ENCODE data around the gene ENKUR. TPM values are rescaled to one million over a fixed set of nuclear protein-coding genes. Genes with fewer than 3 reads are reported as not detected.
A peak's percentile ranks its signal among the peaks of the same experiment; 100 is the strongest.

Gene ENKUR
- total RNA-seq, 1 donor from 2014 or later, result 1.4 TPM

DNA sequence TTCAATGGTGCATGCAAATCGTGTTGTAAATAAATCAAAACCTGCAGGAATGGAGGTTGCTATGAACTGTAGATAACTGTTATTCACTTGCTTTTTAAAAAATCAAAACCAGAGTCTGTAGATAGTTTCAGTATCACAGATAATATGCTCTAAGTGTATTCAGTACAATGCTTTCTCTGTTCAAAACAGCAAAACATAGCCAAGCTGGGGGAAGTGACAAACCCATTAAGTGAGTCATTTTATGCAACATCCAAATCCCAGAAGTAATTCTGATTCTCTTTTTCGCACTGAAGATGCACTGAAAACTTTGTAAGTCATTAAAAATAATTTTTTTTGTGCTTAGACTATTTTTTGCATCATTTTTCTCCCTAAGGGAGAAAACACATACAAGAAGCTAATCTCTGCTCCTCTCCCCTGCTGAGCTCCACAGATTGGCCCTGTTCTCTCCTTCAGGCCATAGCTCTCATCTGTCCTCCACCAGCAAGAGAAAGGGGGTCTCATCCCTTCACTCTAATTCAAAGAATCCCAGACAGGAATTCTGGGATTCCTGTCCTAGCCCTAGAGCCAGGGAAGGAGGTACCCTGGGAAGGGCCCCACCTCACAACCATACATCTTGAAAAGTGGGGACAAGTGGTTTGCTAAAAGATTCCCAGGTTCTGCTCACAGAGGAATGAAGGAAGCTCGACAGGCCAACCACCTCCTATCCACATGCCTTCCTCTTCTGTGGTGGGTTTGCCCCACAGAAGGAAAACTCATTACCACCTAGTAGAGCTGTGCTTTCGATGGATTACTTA lies 68.5 kb downstream of the ENKUR start:
- peak; percentile 26 for DNase-seq (ENCODE audit: low read depth)

DNA sequence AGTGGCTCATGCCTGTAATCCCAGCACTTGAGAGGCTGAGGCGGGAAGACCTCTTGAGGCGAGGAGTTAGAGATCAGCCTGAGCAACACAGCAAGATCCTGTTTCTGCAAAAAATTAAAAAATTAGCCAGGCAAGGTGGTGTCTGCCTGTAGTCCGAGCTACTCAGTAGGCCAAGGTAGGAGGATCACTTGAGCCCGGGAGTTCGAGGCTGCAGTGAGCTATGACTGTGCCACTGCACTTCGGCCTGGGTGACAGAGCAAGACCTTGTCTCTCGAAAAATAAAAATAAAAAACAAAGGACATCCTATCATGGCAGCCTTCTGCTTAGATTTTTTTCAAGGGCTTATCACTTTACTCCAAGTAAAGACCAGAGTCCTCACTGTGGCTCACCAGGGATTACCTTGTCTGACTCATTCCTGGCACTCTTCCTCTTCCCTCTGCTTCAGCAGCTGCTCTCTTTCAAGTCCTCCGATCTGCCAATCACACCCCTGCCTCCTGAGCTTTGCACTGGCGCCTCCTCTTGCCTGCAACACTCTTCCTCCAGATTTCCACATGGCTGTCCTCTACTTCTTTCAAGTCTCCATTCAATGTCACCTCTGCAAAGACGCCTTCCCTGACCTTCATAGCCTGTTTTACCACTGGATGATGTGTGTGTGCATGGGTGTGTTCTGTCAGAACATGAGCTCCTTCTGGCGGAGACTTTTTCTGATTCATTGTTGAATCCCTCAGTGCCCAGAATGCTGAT lies 71.3 kb downstream of the ENKUR start:
- peak; percentile 66 for DNase-seq (ENCODE audit: low read depth)

DNA sequence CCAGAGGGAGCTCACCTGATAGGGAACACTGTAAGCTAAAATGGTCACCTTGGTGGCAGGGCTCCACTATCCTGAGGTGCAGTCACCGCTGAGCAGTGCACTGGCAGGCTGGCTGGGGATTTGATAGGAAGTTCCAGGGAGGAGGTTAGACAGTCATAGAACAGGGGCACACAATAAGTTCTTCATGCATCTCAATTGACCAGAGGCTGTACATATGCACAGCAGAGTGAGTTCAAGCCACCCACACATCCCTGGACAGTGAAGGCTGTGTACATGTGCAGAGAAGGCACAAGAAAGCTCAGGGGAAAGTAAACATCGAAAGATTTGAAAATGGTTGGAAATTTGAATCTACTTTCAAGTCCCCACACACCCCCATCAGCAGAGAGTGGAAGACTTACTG lies 77.4 kb downstream of the ENKUR start:
- DNase-seq (ENCODE audit: low read depth), result no peak

DNA sequence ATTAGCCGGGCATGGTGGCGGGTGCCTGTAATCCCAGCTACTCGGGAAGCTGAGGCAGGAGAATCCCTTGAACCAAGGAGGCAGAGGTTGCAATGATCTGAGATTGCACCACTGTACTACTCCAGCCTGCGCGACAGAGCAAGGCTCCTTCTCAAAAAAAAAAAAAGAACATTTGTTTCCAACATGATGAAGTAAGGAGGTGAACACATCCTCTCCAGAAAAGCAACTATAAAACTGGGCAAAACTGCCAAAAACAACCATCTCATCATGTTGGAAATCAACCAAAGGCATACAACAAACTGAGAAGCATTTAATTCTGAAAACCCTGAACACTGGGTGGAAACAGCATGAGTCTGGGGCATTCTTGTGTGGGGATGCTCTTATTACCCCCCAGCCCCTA lies 77.9 kb downstream of the ENKUR start:
- DNase-seq (ENCODE audit: low read depth), result no peak

DNA sequence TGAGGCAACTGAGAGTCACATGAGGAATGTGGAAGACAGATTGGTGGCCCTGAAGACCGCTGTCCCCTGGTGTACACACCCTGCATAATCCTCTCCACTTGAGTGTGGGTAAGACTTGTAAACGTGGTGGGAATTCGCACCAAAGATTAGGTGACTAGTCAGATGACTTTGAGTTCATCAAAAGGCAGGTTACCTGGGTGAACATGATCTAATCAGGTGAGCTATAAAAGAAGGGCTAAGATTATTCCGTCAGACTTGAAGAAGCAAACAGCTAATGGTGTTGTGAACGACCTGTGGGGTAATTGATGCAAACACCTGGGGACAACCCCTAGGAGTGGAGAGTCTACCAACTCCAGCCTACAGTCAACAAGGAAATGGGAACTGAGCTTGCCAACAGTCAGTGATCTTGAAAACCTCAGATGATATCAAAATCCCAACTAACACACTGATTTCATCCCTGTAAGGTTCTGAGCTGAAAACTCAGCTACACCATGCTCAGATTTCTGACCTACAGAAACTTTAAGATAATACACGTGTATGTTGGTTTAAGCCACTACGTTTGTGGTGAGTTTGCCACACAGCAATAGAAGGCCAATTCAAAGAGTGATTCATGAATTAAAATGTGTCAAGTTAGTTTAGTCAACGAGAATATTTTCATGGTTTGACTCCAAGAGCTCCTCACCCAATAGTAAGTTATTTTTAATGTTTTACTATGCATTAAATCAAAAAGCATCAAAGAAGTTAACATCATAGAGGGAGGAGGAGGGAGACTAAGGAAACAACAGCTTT lies 80.3 kb downstream of the ENKUR start:
- no peak for DNase-seq (ENCODE audit: low read depth)

Other genes starting within 250 kb of the ENKUR start
- gene PRTFDC1, start 63.6 kb downstream of the ENKUR start, total RNA-seq, result 12.2 and 13.7 TPM in 2 replicates
- 2.8 and 11.4 TPM in 2 replicates for gene THNSL1, start 454 bp upstream of the ENKUR start, total RNA-seq
- gene GPR158, start 158.8 kb upstream of the ENKUR start, total RNA-seq, result not detected in 2 replicates

Measured in renal cortical epithelial cell (primary cell).